Mammary epithelial cell (primary cell): ENCODE results near the gene KCNN3.

Experiments
- EZH2 ChIP-seq: IDR thresholded peaks from 2 replicates; pipeline ENCODE4 v1.6.1; 2012; ENCODE audit warnings: low read length, inconsistent platforms, borderline replicate concordance
- TF ChIP-seq, protein P1 (sequence below), 2 donors: IDR thresholded peaks in 1 of 2; conservative IDR thresholded peaks in 1 of 2; 2 replicates each; pipeline ENCODE4 v1.5.1; 2011 to 2012; ENCODE audit warnings: inconsistent platforms in 2 of 2, low read length in 2 of 2, mild to moderate bottlenecking in 2 of 2, control low read depth in 1 of 2, low read depth in 1 of 2; ENCODE audit not compliant: insufficient read depth in 1 of 2; ENCODE audit errors: extremely low read depth in 1 of 2

DNA sequence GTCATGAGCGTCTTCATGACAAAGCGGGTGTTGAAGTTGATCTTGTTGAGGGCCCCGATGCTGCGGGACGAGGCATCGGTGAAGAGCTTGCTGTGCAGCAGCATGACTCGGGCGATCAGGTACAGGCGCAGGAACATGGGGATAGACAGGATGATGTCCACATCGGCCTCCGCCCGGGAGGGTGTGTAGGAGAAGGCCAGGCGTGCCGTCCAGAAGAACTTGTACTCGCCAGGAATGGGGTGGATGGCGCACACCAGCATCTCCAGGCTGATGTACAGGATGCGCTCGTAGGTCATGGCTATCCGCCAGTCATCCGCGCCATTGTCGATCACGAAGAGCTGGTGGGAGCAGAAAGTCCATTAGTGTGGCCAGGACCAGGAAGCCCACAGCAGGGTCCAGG lies 98.0 kb downstream of the KCNN3 start:
- TF ChIP-seq, protein P1, sequence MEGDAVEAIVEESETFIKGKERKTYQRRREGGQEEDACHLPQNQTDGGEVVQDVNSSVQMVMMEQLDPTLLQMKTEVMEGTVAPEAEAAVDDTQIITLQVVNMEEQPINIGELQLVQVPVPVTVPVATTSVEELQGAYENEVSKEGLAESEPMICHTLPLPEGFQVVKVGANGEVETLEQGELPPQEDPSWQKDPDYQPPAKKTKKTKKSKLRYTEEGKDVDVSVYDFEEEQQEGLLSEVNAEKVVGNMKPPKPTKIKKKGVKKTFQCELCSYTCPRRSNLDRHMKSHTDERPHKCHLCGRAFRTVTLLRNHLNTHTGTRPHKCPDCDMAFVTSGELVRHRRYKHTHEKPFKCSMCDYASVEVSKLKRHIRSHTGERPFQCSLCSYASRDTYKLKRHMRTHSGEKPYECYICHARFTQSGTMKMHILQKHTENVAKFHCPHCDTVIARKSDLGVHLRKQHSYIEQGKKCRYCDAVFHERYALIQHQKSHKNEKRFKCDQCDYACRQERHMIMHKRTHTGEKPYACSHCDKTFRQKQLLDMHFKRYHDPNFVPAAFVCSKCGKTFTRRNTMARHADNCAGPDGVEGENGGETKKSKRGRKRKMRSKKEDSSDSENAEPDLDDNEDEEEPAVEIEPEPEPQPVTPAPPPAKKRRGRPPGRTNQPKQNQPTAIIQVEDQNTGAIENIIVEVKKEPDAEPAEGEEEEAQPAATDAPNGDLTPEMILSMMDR (conservative IDR thresholded peaks at IDR 0.05 in 1 of 2, IDR thresholded peaks at IDR 0.05 in 1 of 2; ENCODE audit: extremely low read depth in 1 of 2, insufficient read depth in 1 of 2, low read depth in 1 of 2, low read length in 2 of 2): no peak
- TF ChIP-seq EZH2: no peak
